Large intestine (tissue), 3 donors: ENCODE measurements around the gene HOXC11. TPM values are rescaled to one million over a fixed set of nuclear protein-coding genes. Genes with fewer than 3 reads are reported as not detected.

Source experiments
- DNase-seq, 2 donors: peaks; one replicate each; pipeline versions ENCODE4 v3.0.0 to v3.0.0-alpha.2; 2013
- H3K27ac ChIP-seq: one replicate; pipeline ENCODE4 v1.5.1; 2013; ENCODE audit warnings: low read length
- H3K27me3 ChIP-seq: 2 replicates; pipeline ENCODE4 v1.6.1; 2013; ENCODE audit warnings: low read length; ENCODE audit not compliant: control insufficient read depth, insufficient read depth
- H3K36me3 ChIP-seq: 2 replicates; pipeline ENCODE4 v1.6.1; 2013; ENCODE audit warnings: low read length; ENCODE audit not compliant: control insufficient read depth, insufficient read depth
- H3K4me1 ChIP-seq: one replicate; pipeline ENCODE4 v1.6.1; 2013; ENCODE audit warnings: low read length; ENCODE audit not compliant: control insufficient read depth, insufficient read depth
- H3K4me3 ChIP-seq: one replicate; pipeline ENCODE4 v1.5.1; 2013; ENCODE audit warnings: low read length
- H3K9me3 ChIP-seq: one replicate; pipeline ENCODE4 v1.6.1; 2013; ENCODE audit warnings: mild to moderate bottlenecking, low read depth, low read length, moderate library complexity; ENCODE audit not compliant: control insufficient read depth
- WGBS: methylation state at CpG from one replicate; pipeline ENCODE4 v1.1.5; 2013; ENCODE audit warnings: low lambda C conversion rate; ENCODE audit not compliant: insufficient coverage; 5-methylcytosine and 5-hydroxymethylcytosine counted together
- polyA plus RNA-seq: library from polyadenylated mRNA; unstranded; fragments of 120-200 nt; gene quantifications from one replicate; pipeline ENCODE4 v1.2.1, GENCODE V29; 2013

Gene HOXC11
- polyA plus RNA-seq, 1 donor = 0.18 TPM

DNA sequence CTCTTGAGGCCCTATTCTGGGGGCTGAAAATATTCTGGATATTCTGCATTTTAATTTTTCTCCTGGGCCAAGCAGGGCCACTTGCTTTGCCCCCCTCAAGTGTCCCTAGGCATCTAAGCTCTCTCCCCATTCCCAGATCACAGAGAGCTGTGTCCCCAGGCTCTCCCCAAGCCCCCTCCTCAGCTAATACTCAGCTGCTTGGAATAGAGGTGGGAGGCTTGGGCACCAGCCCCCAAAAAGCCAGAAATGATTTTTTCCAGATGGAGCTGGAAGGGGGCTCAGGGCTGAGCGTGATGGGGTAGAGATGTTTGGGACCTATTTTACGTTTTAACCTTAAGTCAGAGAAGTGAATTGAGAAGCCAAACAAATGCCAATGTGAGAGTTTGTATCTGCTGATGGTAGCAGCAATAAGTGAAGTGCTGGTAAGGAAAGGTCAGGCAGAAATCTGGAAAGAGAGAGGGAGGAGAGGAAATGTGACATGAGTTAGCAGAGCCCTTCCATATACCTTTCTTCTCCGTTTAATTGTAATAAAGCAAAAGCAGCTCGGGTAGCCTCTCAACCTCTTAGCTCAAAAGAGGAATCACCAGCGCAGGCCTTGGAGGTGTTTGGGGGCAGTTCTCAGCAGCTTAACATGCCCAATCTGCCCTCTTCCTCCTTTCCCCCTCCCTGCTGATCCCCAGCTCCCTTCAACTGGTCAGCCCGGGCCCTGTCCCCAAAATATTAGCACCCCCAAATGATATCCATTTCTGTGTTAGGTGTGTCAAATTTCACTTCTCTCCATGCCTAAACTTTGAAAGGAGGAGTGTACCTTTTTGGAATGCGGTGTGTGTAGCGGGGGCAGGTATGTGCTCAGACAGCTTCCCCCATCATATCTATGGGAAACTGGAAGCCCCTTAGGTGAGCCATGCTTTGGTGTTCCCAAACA, 50.3 kb downstream of the HOXC11 start:
- H3K27ac ChIP-seq = peak overlapping the region; percentile 30
- WGBS = 92% methylated on average over 2 of the region's 8 CpGs
- H3K4me1 ChIP-seq = peaks cover 63% of the 10 kb centered on the region
- no peaks in the 10 kb centered on the region for H3K36me3 ChIP-seq
- H3K9me3 ChIP-seq = no peaks in the 10 kb centered on the region
- no peak for DNase-seq
- peaks cover 57% of the 10 kb centered on the region for H3K27me3 ChIP-seq
- no peak overlapping the region for H3K4me3 ChIP-seq

DNA sequence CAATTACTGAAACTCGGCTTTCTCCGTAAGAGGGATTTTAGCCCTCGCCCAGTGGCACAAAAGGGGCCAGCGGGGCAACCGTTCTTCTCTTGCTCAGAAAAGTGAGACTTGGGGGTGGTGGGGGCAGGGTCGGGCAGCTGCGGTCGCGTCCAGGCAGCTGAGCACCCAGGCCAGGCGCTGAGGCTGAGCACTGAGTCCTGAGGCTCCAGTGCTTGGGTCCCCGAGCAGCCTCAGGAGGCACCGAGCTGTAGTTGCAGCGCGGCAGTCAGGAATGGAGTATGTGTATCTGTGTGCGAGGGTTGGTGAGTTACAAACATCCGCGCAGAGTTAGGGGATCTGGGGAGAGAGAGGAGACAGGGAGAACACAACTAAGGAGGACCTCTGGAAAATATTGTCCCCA, 51.2 kb downstream of the HOXC11 start:
- Histone ChIP-seq H3K27ac (peak overlapping the region; percentile 30), H3K27me3 (peaks cover 57% of the 10 kb centered on the region), H3K4me3 (no peak overlapping the region), H3K9me3 (no peaks in the 10 kb centered on the region), H3K4me1 (peaks cover 65% of the 10 kb centered on the region), H3K36me3 (no peaks in the 10 kb centered on the region)
- no peak for DNase-seq
- no CpG with 5 or more reads among the region's 17 CpGs for WGBS

DNA sequence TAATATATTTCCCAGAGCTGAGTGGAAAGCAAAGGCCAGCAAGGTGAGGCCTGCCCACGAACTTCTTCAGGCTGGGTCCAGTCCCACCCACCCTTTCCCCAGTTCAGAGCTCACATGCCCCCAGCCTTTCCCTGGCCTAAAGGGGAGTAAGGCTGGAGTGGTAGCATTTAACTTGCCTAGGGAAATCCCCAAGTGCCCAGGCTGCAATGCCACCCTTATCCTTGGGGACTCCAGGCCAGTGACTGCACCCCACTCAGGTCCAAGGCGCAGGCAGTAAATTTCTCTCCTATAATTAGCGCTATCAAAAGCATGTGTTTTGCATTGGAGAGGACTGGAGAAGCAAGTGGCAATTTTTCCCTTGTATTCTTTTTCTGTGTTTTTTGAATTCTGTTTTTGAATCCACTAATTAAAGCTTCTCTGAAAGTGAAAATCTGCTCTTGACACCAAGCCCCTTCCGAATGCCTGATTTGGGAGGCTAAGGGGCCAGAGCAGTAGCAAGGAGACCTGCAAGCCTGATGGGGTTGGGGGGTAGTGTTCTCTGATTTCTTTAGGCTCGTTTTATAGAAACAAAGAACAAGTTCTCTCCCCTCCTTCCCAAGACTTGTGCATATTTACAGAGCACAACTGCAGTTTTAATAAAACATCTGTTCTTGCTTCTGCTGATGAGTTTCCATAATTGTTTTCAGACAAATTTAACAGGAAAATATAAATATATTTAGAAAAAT, 51.8 kb downstream of the HOXC11 start:
- Histone ChIP-seq H3K27ac (peak overlapping the region; percentile 58), H3K4me1 (peaks cover 60% of the 10 kb centered on the region), H3K36me3 (peaks cover 2% of the 10 kb centered on the region), H3K9me3 (peaks cover 3% of the 10 kb centered on the region), H3K27me3 (peaks cover 55% of the 10 kb centered on the region), H3K4me3 (no peak overlapping the region)
- no peak for DNase-seq
- WGBS = no CpG with 5 or more reads among the region's 5 CpGs

DNA sequence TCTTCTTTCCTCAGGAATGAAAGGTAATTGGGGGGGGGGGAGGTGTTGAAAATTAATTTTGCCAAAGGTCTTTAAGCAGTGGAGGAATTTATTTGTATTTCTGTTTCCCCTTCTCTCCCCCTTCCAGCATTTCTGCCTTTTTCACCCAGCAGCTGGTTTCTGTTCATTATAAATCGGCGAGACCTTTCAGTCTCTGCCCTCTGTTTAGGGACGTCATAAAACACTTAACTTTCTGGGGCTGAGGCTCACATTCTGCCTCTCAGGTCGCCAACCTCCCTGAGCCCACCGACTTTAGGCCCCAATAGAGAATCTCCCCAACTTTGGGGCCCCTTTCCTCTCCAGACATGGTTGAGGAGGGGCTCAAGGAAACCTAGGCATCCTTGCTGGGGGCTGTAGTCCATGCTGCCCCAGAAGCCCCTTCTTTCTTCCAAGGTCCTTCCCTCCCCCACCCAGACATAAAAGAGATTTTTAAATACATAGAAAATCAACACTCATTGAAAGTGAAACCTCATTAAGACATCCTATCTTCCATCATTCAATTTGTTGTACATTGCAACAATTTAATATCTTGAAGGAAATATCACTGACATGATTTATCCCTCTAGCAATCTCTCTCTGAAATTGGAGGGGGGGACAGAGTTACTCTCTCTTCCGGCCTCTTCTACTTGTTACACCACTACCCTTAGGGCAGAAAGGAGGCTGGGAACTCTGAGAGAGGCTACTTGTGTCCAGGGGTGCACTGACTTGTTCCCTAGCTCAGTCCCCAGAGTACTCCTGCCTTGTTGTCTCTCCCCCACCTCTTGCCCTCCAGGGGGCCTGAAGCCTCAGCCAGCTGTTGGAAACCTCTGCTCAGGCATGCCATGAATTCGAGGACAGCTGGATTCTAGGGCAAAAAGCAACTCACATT, 52.8 kb downstream of the HOXC11 start:
- Histone ChIP-seq H3K27ac (peak overlapping the region; percentile 58), H3K36me3 (peaks cover 4% of the 10 kb centered on the region), H3K9me3 (peaks cover 7% of the 10 kb centered on the region), H3K4me3 (no peak overlapping the region), H3K27me3 (peaks cover 55% of the 10 kb centered on the region), H3K4me1 (peaks cover 57% of the 10 kb centered on the region)
- WGBS = no CpG with 5 or more reads among the region's 7 CpGs
- no peak for DNase-seq

DNA sequence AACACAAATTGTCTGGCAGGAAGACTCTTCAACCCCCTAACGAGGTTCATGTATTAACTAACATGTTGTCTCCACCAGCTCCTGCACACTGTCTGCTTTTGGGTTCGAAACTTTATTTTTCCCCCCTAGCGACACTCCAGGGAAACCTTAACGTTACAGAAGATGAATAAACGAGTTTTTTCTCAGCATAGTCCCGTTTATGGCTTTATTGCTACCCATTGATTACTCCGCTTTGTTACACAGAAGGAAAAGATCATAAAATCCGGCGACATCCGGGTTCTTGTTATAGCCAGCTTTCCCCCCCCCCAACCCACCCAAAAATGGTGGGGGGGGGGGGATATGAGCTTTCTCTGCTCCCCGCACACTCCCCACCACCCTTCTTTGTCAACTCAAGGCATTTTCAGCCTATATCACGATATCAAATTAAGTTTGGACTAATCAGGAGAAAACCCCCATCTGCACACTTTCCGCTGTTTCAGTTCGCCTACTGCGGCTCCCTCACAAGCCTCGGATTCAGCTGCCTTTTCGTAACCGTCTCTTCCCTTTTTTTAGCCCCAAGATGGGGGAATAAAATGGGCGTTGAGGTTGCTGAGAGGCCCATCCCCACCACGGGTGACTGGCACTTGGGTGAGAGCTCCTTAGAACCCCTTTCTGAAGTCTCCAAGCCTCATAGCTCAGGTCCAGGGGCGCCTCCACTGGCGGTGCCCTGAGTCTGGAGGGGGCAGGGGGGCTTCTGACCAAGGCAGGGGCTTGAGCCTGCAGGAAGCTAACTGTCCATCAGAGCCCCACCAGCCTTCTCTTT, 53.9 kb downstream of the HOXC11 start:
- DNase-seq = peak in 1 of 2 donors; percentile 61
- no peak overlapping the region for H3K4me3 ChIP-seq
- peaks cover 59% of the 10 kb centered on the region for H3K27me3 ChIP-seq
- peaks cover 10% of the 10 kb centered on the region for H3K36me3 ChIP-seq
- peak overlapping the region; percentile 58 for H3K27ac ChIP-seq
- WGBS = no CpG with 5 or more reads among the region's 22 CpGs
- peaks cover 57% of the 10 kb centered on the region for H3K4me1 ChIP-seq
- H3K9me3 ChIP-seq = peaks cover 12% of the 10 kb centered on the region

Other genes starting within 250 kb of the HOXC11 start
- 91.5 TPM for gene CALCOCO1, start 245.7 kb upstream of the HOXC11 start, polyA plus RNA-seq
- gene CISTR, start 221.1 kb upstream of the HOXC11 start, polyA plus RNA-seq = not detected
- gene HOXC13, start 34.3 kb upstream of the HOXC11 start, polyA plus RNA-seq = not detected
- gene HOXC12, start 18.2 kb upstream of the HOXC11 start, polyA plus RNA-seq = not detected
- gene HOTAIR, start 1.8 kb downstream of the HOXC11 start, polyA plus RNA-seq = 0.04 TPM
- 0.19 TPM for gene HOXC10, start 12.0 kb downstream of the HOXC11 start, polyA plus RNA-seq
- gene HOXC9, start 27.0 kb downstream of the HOXC11 start, polyA plus RNA-seq = 0.51 TPM
- 1.0 TPM for gene HOXC8, start 35.9 kb downstream of the HOXC11 start, polyA plus RNA-seq
- gene HOXC6, start 55.3 kb downstream of the HOXC11 start, polyA plus RNA-seq = 13.6 TPM
- gene HOXC5, start 59.9 kb downstream of the HOXC11 start, polyA plus RNA-seq = 1.8 TPM
- 14.0 TPM for gene HOXC4, start 80.7 kb downstream of the HOXC11 start, polyA plus RNA-seq
- gene SMUG1, start 215.9 kb downstream of the HOXC11 start, polyA plus RNA-seq = 45.9 TPM